OCI-LY3 (cell line): ENCODE data around the gene DLK1.

Source experiments
- H2AFZ ChIP-seq: fragments of 200-600, 300-600 bp; shearing (Covaris generic); 2 replicates; pipeline ENCODE4 v1.6.0; 2014; ENCODE audit warnings: antibody characterized with exemption, low read depth, low read length
- H3K27ac ChIP-seq: fragments of 200-600, 300-600 bp; sonication (generic); 2 replicates; pipeline ENCODE4 v1.5.1; 2014; ENCODE audit warnings: mild to moderate bottlenecking, low read length, moderate library complexity, mixed read lengths
- H3K27me3 ChIP-seq: fragments of 200-600, 300-600 bp; sonication (generic); 2 replicates; pipeline ENCODE4 v1.6.1; 2014; ENCODE audit warnings: low read depth, low read length, mixed read lengths
- H3K36me3 ChIP-seq: fragments of 200-600, 300-600 bp; sonication (generic); replicated peaks from 2 replicates; pipeline ENCODE3; 2014; ENCODE audit warnings: low read depth, low read length, mixed read lengths
- H3K4me1 ChIP-seq: fragments of 300-600, 200-600 bp; sonication (generic); 2 replicates; pipeline ENCODE4 v1.6.1; 2014; ENCODE audit warnings: low read length, mixed read lengths
- H3K4me2 ChIP-seq: fragments of 200-600, 300-600 bp; sonication (generic); 2 replicates; pipeline ENCODE4 v1.6.1; 2014; ENCODE audit warnings: low read length, mixed read lengths
- H3K4me3 ChIP-seq: fragments of 300-600, 200-600 bp; sonication (generic); 2 replicates; pipeline ENCODE4 v1.5.1; 2014; ENCODE audit warnings: antibody characterized with exemption, mild to moderate bottlenecking, low read length, moderate library complexity
- H3K79me2 ChIP-seq: fragments of 300-600, 200-600 bp; shearing (Covaris generic); 2 replicates; pipeline ENCODE4 v1.6.1; 2014; ENCODE audit warnings: mild to moderate bottlenecking, low read length, mixed read lengths
- H3K9ac ChIP-seq: fragments of 300-600, 200-600 bp; shearing (Covaris generic); 2 replicates; pipeline ENCODE4 v1.6.0; 2014; ENCODE audit warnings: mild to moderate bottlenecking, low read length, moderate library complexity
- H3K9me3 ChIP-seq: fragments of 200-600, 300-600 bp; shearing (Covaris generic); 2 replicates; pipeline ENCODE4 v1.6.1; 2014; ENCODE audit warnings: low read length, mixed read lengths; ENCODE audit not compliant: insufficient read depth
- H4K20me1 ChIP-seq: fragments of 200-600, 300-600 bp; sonication (generic); 2 replicates; pipeline ENCODE4 v1.6.1; 2016; ENCODE audit warnings: low read length, mixed read lengths; ENCODE audit not compliant: insufficient read depth
- EZH2phosphoT487 ChIP-seq: fragments of 200-600 bp; shearing (Covaris generic); IDR thresholded peaks from 2 replicates; pipeline ENCODE4 v1.6.1; 2018; ENCODE audit warnings: antibody characterized with exemption, mixed run types, low read depth
- TF ChIP-seq, protein P1 (sequence below): fragments of 200-600, 300-600 bp; sonication (generic); IDR thresholded peaks from 2 replicates; pipeline ENCODE4 v1.5.1; 2014; ENCODE audit warnings: antibody characterized with exemption, low read length, low read depth

Gene DLK1

DNA sequence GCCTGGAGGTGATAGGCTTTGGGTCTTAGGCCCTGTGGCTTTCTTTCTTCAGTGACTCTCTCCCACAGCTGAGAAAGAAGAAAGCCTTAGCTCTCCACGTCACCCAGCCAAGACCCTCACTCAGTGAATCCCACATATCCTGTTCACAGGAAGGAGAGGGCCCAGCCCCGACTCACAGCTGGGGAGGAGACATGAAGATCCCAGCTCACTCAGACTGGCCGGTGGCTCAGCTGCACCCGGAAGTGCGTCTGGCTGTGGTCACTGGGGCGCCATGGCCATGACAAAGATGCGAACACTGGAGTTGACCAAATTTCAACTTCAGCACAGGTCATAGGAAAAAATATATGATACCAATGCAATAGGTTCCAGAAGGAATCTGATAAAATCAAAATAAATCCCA, 14.2 kb downstream of the DLK1 start:
- H3K4me2 ChIP-seq = no peak overlapping the region
- no peaks in the 10 kb centered on the region for H3K4me1 ChIP-seq
- TF ChIP-seq, protein P1, sequence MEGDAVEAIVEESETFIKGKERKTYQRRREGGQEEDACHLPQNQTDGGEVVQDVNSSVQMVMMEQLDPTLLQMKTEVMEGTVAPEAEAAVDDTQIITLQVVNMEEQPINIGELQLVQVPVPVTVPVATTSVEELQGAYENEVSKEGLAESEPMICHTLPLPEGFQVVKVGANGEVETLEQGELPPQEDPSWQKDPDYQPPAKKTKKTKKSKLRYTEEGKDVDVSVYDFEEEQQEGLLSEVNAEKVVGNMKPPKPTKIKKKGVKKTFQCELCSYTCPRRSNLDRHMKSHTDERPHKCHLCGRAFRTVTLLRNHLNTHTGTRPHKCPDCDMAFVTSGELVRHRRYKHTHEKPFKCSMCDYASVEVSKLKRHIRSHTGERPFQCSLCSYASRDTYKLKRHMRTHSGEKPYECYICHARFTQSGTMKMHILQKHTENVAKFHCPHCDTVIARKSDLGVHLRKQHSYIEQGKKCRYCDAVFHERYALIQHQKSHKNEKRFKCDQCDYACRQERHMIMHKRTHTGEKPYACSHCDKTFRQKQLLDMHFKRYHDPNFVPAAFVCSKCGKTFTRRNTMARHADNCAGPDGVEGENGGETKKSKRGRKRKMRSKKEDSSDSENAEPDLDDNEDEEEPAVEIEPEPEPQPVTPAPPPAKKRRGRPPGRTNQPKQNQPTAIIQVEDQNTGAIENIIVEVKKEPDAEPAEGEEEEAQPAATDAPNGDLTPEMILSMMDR = no peak
- TF ChIP-seq EZH2phosphoT487 = no peak
- no peaks in the 10 kb centered on the region for H3K36me3 ChIP-seq
- no peaks in the 10 kb centered on the region for H3K9me3 ChIP-seq
- H4K20me1 ChIP-seq = no peaks in the 10 kb centered on the region
- H3K27ac ChIP-seq = no peak overlapping the region
- H3K4me3 ChIP-seq = no peak overlapping the region
- no peaks in the 10 kb centered on the region for H3K79me2 ChIP-seq
- H3K9ac ChIP-seq = no peak overlapping the region
- no peaks in the 10 kb centered on the region; the same call in 1 of the 2 replicates for H3K27me3 ChIP-seq
- no peak overlapping the region for H2AFZ ChIP-seq

DNA sequence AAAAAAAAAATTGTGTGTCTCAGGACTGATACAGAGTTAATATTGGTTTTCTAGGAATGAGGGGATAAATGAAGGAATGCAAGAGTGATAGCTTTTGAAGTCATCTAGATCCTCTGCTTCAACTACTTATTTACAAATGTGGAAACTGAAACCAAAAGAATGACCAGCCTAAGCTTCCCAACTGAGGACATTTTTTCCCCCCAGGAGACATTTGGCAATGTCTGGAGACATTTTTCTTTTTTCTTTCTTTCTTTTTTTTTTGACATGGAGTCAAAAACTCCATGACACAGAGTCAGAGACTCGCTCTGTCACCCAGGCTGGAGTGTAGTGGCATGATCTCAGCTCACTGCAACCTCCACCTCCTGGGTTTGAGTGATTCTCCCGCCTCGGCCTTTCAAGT, 15.3 kb downstream of the DLK1 start:
- TF ChIP-seq EZH2phosphoT487 = no peak
- TF ChIP-seq, protein P1 = no peak
- Histone ChIP-seq H3K9me3 (no peaks in the 10 kb centered on the region), H3K79me2 (no peaks in the 10 kb centered on the region), H4K20me1 (no peaks in the 10 kb centered on the region), H3K4me2 (no peak overlapping the region), H3K36me3 (no peaks in the 10 kb centered on the region), H3K27ac (no peak overlapping the region), H2AFZ (no peak overlapping the region), H3K4me3 (no peak overlapping the region), H3K4me1 (no peaks in the 10 kb centered on the region), H3K9ac (no peak overlapping the region), H3K27me3 (no peaks in the 10 kb centered on the region; the same call in 1 of the 2 replicates)

DNA sequence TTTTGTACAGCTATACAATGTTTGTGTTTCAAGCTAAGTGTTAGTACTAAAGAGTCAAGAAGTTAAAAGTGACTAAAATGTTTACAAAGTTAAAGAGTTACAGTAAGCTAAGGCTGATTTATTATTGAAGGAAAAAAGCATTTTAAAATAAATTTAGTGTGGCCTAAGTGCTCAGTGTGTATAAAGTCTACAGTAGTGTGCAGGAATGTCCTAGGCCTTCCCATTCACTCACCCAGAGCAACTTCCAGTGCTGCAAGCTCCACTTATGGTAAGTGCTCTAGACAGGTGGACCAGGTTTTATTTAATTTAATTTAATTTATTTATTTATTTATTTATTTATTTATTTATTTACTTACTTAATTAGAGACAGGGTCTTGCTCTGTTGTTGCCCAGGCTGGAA, 19.6 kb downstream of the DLK1 start:
- Histone ChIP-seq H3K4me2 (no peak overlapping the region), H4K20me1 (no peaks in the 10 kb centered on the region), H3K36me3 (no peaks in the 10 kb centered on the region), H3K27me3 (no peaks in the 10 kb centered on the region; the same call in 1 of the 2 replicates), H3K4me1 (no peaks in the 10 kb centered on the region), H3K4me3 (no peak overlapping the region), H3K79me2 (no peaks in the 10 kb centered on the region), H3K9me3 (no peaks in the 10 kb centered on the region), H2AFZ (no peak overlapping the region), H3K9ac (no peak overlapping the region), H3K27ac (no peak overlapping the region)
- TF ChIP-seq EZH2phosphoT487 = no peak
- TF ChIP-seq, protein P1 = no peak

DNA sequence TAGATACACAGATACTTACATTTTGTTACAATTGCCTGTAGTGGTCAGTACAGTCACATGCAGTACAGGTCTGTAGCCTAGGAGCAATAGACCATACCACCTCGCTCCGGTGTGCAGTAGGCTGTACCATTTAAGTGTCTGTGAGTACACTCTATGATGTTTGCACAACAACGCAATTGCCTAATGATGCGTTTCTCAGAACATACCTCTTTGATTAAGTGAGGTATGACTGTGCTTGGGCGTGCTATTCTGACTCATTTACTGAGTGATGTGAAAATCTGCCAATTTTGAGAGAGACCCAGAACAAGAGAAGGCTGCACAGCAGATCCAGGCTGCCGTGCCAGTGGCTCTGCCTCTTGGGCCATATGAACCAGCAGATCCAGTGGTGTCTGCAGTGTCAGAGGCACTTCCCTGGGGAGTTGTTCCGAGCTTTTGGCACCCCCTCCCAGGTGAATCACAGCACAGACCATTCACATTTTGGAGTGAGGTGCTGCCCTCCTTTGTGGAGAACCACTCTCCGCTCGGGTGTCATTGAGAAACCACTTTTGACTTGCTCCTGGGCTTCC, 20.4 kb downstream of the DLK1 start:
- Histone ChIP-seq H3K27ac (no peak overlapping the region), H3K4me2 (no peak overlapping the region), H4K20me1 (no peaks in the 10 kb centered on the region), H3K4me3 (no peak overlapping the region), H2AFZ (no peak overlapping the region), H3K9me3 (no peaks in the 10 kb centered on the region), H3K36me3 (no peaks in the 10 kb centered on the region), H3K27me3 (no peaks in the 10 kb centered on the region; the same call in 1 of the 2 replicates), H3K79me2 (no peaks in the 10 kb centered on the region), H3K4me1 (no peaks in the 10 kb centered on the region), H3K9ac (no peak overlapping the region)
- TF ChIP-seq, protein P1 = no peak
- no peak for TF ChIP-seq EZH2phosphoT487
